ENCODE results near the gene NPL.

GRCh38 chr1:182848736-182849135 is 59.2 kb downstream of the NPL start:
- TF ChIP-seq CTCF (IDR thresholded peaks at IDR 0.05): no peak
- no peak for TF ChIP-seq POLR2A (IDR thresholded peaks at IDR 0.05)
